Vagina (tissue), 2 donors: ENCODE results near the gene EAF2. TPM values are rescaled to one million over a fixed set of nuclear protein-coding genes. Genes with fewer than 3 reads are reported as not detected.
"Not testable (repeated sequence)": the region's sequence is repeated elsewhere in the genome, so short reads cannot be mapped to it uniquely, and the experiment has no call there.

ENCODE experiments used
- DNase-seq, 2 donors: peaks; one replicate each; pipeline ENCODE4 v3.0.0-alpha.2; 2017; ENCODE audit errors: extremely low spot score in 2 of 2
- H3K27ac ChIP-seq: fragments of 200-600 bp; sonication (generic); one replicate; pipeline ENCODE4 v1.5.1; 2019
- H3K27me3 ChIP-seq: fragments of 200-600 bp; sonication (generic); one replicate; pipeline ENCODE4 v1.5.1; 2019
- H3K36me3 ChIP-seq, 2 donors: fragments of 200-600 bp; sonication (generic); one replicate each; pipeline ENCODE4 v1.5.1; 2017 to 2019
- H3K4me1 ChIP-seq: fragments of 200-600 bp; sonication (generic); one replicate; pipeline ENCODE4 v1.5.1; 2019
- H3K4me3 ChIP-seq, 2 donors: fragments of 200-600 bp; sonication (generic); 1 replicate in 1 of 2; 2 replicates in 1 of 2; pipeline ENCODE4 v1.5.1; 2016 to 2019
- H3K9me3 ChIP-seq: fragments of 200-600 bp; sonication (generic); one replicate; pipeline ENCODE4 v1.5.1; 2019
- POLR2A ChIP-seq, 2 donors: fragments of 450-650 bp; IDR thresholded peaks; one replicate each; pipeline ENCODE4 v1.6.1; 2017; ENCODE audit warnings: antibody characterized with exemption in 2 of 2, mild to moderate bottlenecking in 2 of 2, moderate library complexity in 2 of 2
- POLR2AphosphoS5 ChIP-seq, 2 donors: sonication (generic); formaldehyde crosslinking; IDR thresholded peaks; one replicate each; pipeline ENCODE4 v1.9.0; 2017; ENCODE audit warnings: antibody characterized with exemption in 2 of 2, mild to moderate bottlenecking in 2 of 2, low read depth in 1 of 2; ENCODE audit not compliant: insufficient read depth in 1 of 2
- intact Hi-C: fragments of 100-400 bp; cut with DNase I; formaldehyde crosslinking; loops from one replicate; pipeline ENCODE4 v1.15.1; 2023
- total RNA-seq: library from RNA; depleted of rRNA; stranded (reverse); fragments of >200 nt; gene quantifications from one replicate; pipeline ENCODE4 v1.2.3, GENCODE V29; 2016
- TF ChIP-seq, protein P1 (sequence below), 3 experiments: fragments of 450-650 bp in 2 of 3; fragments of 200-600 bp in 1 of 3; sonication (generic) in 1 of 3; IDR thresholded peaks; one replicate each; pipeline ENCODE4 v1.5.1; 2017 to 2019; ENCODE audit warnings: antibody characterized with exemption in 3 of 3, mild to moderate bottlenecking in 2 of 3, moderate library complexity in 2 of 3

EAF2 gene
- total RNA-seq, 1 donor from 2014 or later: 2.2 TPM

GRCh38 chr3:121852256-121852655 is 17.2 kb downstream of the EAF2 start:
- Histone ChIP-seq H3K27ac (no peak overlapping the region), H3K9me3 (no peaks in the 10 kb centered on the region), H3K27me3 (no peaks in the 10 kb centered on the region), H3K4me3 (no peak overlapping the region), H3K4me1 (no peaks in the 10 kb centered on the region), H3K36me3 (peaks cover 0 to 3% of the 10 kb centered on the region in 2 donors)
- TF ChIP-seq, protein P1, sequence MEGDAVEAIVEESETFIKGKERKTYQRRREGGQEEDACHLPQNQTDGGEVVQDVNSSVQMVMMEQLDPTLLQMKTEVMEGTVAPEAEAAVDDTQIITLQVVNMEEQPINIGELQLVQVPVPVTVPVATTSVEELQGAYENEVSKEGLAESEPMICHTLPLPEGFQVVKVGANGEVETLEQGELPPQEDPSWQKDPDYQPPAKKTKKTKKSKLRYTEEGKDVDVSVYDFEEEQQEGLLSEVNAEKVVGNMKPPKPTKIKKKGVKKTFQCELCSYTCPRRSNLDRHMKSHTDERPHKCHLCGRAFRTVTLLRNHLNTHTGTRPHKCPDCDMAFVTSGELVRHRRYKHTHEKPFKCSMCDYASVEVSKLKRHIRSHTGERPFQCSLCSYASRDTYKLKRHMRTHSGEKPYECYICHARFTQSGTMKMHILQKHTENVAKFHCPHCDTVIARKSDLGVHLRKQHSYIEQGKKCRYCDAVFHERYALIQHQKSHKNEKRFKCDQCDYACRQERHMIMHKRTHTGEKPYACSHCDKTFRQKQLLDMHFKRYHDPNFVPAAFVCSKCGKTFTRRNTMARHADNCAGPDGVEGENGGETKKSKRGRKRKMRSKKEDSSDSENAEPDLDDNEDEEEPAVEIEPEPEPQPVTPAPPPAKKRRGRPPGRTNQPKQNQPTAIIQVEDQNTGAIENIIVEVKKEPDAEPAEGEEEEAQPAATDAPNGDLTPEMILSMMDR (IDR thresholded peaks at IDR 0.05): no peak
- TF ChIP-seq POLR2A (IDR thresholded peaks at IDR 0.05): no peak
- no peak for TF ChIP-seq POLR2AphosphoS5 (IDR thresholded peaks at IDR 0.05; ENCODE audit: insufficient read depth in 1 of 2, low read depth in 1 of 2)
- intact Hi-C loops: no loop called here
- DNase-seq: no peak

- H3K4me1 ChIP-seq: no peaks in the 10 kb centered on the region
- no peak overlapping the region for H3K27ac ChIP-seq
- H3K4me3 ChIP-seq: no peak overlapping the region
- H3K9me3 ChIP-seq: no peaks in the 10 kb centered on the region
- intact Hi-C loops: no loop called here
- no peaks in the 10 kb centered on the region for H3K27me3 ChIP-seq
- no peak for DNase-seq
- H3K36me3 ChIP-seq: peaks cover 0 to 9% of the 10 kb centered on the region in 2 donors
- TF ChIP-seq POLR2AphosphoS5 (IDR thresholded peaks at IDR 0.05; ENCODE audit: insufficient read depth in 1 of 2, low read depth in 1 of 2) (no peak), POLR2A (IDR thresholded peaks at IDR 0.05) (no peak)
- TF ChIP-seq, protein P1 (IDR thresholded peaks at IDR 0.05): no peak
Observed at GRCh38 chr3:121855555-121855954, 20.5 kb downstream of the EAF2 start.

DNA sequence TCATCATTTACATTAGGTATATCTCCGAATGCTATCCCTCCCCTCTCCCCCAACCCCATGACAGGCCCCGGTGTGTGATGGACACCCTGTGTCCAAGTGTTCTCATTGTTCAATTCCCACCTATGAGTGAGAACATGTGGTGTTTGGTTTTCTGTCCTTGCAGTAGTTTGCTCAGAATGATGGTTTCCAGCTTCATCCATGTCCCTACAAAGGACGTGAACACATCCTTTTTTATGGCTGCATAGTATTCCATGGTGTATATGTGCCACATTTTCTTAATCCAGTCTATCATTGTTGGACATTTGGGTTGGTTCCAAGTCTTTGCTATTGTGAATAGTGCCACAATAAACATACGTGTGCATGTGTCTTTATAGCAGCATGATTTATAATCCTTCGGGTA is 22.8 kb downstream of the EAF2 start:
- DNase-seq, H3K27ac ChIP-seq, intact Hi-C loops, H3K4me3 ChIP-seq, H3K27me3 ChIP-seq, H3K9me3 ChIP-seq, H3K36me3 ChIP-seq, H3K4me1 ChIP-seq: not testable (repeated sequence)

DNA sequence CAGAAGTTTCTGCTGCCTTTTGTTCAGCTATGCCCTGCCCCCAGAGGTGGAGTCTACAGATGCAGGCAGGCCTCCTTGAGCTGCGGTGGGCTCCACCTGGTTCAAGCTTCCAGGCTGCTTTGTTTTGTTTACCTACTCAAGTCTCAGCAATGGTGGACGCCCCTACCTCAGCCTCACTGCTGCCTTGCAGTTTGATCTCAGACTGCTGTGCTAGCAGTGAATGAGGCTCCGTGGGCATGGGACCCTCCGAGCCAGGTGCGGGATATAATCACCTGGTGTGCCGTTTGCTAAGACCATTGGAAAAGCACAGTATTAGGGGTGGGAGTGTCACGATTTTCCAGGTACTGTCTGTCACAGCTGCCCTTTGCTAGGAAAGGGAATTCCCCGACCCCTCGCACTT is 28.2 kb downstream of the EAF2 start:
- intact Hi-C loops: not testable (repeated sequence)

DNA sequence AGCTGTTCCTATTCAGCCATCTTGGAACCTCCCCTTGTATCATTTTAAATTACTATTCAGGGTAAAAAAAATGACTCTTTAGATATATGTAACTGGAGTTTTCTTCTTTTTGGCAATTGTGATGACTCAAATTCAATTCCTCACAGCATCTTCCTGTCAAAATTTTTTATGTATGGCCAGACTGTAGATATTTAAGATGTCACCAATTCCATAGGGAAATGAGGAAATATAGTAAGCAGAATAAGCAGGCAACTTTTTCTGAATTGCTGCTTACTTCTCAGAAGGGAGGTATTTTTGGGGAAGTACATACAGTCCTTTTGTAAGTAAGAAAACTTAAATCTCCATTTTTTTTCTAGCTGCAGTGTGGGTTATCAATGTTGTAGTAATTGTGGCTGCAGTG is 28.8 kb downstream of the EAF2 start:
- Histone ChIP-seq H3K9me3 (no peaks in the 10 kb centered on the region), H3K36me3 (peaks cover 0 to 5% of the 10 kb centered on the region in 2 donors), H3K27ac (no peak overlapping the region), H3K4me1 (no peaks in the 10 kb centered on the region), H3K4me3 (no peak overlapping the region), H3K27me3 (no peaks in the 10 kb centered on the region)
- TF ChIP-seq POLR2A (IDR thresholded peaks at IDR 0.05) (no peak), POLR2AphosphoS5 (IDR thresholded peaks at IDR 0.05; ENCODE audit: insufficient read depth in 1 of 2, low read depth in 1 of 2) (no peak)
- TF ChIP-seq, protein P1 (IDR thresholded peaks at IDR 0.05): no peak
- no peak for DNase-seq
- intact Hi-C loops: no loop called here

More for the DNA sequence above, 28.2 kb downstream of the EAF2 start:
- not testable (repeated sequence) for H3K4me3 ChIP-seq, DNase-seq, H3K27ac ChIP-seq, H3K36me3 ChIP-seq, H3K27me3 ChIP-seq, H3K4me1 ChIP-seq, H3K9me3 ChIP-seq

DNA sequence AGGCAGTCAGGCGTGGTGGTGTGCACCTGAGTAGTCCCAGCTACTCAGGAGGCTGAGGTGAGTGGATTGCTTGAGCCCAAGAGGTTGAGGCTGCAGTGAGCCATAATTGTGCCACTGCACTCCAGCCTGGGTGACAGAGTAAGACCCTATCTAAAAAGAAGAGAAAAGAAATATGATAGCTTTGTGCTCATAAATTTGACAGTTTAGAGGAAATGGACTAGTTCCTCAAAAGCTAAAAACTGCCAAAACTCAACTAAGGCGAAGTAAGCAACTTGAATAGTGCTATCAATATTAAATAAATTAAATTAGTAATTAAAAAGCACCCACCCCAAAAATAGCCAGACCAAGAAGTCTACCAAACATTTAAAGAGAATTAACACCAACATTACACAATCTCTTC is 34.7 kb downstream of the EAF2 start:
- intact Hi-C loops: no loop called here
- H3K27ac ChIP-seq: no peak overlapping the region
- no peaks in the 10 kb centered on the region for H3K27me3 ChIP-seq
- no peaks in the 10 kb centered on the region for H3K4me1 ChIP-seq
- DNase-seq: no peak
- H3K4me3 ChIP-seq: no peak overlapping the region
- H3K36me3 ChIP-seq: peaks cover 0 to 6% of the 10 kb centered on the region in 2 donors
- no peaks in the 10 kb centered on the region for H3K9me3 ChIP-seq
- TF ChIP-seq, protein P1 (IDR thresholded peaks at IDR 0.05): no peak
- TF ChIP-seq POLR2A (IDR thresholded peaks at IDR 0.05) (no peak), POLR2AphosphoS5 (IDR thresholded peaks at IDR 0.05; ENCODE audit: insufficient read depth in 1 of 2, low read depth in 1 of 2) (no peak)
